MM.1S (cell line): ENCODE results near the gene MRPS18A.

Experiments
- DNase-seq: peaks from one replicate; pipeline ENCODE4 v3.0.0-alpha.2; 2015
- H2AFZ ChIP-seq: fragments of 300-600 bp; sonication (generic); 2 replicates; pipeline ENCODE4 v1.6.0; 2016; ENCODE audit warnings: antibody characterized with exemption, low read length
- H3F3A ChIP-seq: fragments of 300-600 bp; sonication (generic); 2 replicates; pipeline ENCODE4 v1.6.1; 2016; ENCODE audit warnings: mild to moderate bottlenecking, antibody characterized with exemption, low read length, moderate library complexity, mixed read lengths; ENCODE audit not compliant: insufficient read depth
- H3K27ac ChIP-seq: fragments of 300-600 bp; sonication (generic); 2 replicates; pipeline ENCODE4 v1.5.1; 2016; ENCODE audit warnings: mild to moderate bottlenecking, low read length
- H3K27me3 ChIP-seq: fragments of 300-600 bp; sonication (generic); replicated peaks from 2 replicates; pipeline ENCODE4 v1.6.0; 2016; ENCODE audit warnings: low read length; ENCODE audit not compliant: insufficient read depth
- H3K36me3 ChIP-seq: fragments of 300-600 bp; sonication (generic); replicated peaks from 2 replicates; pipeline ENCODE4 v1.6.1; 2016; ENCODE audit warnings: mild to moderate bottlenecking, low read length, mixed read lengths; ENCODE audit not compliant: insufficient read depth
- H3K4me1 ChIP-seq: fragments of 300-600 bp; sonication (generic); 2 replicates; pipeline ENCODE4 v1.6.1; 2016; ENCODE audit warnings: low read length, mixed read lengths
- H3K4me2 ChIP-seq: fragments of 300-600 bp; sonication (generic); 2 replicates; pipeline ENCODE4 v1.6.0; 2016; ENCODE audit warnings: low read depth, low read length
- H3K4me3 ChIP-seq: fragments of 300-600 bp; sonication (generic); 2 replicates; pipeline ENCODE4 v1.5.1; 2016; ENCODE audit warnings: low read length, mixed read lengths
- H3K79me2 ChIP-seq: fragments of 300-600 bp; sonication (generic); 2 replicates; pipeline ENCODE4 v1.6.1; 2016; ENCODE audit warnings: mixed run types, low read length, mixed read lengths
- H3K9ac ChIP-seq: fragments of 300-600 bp; sonication (generic); 2 replicates; pipeline ENCODE4 v1.6.1; 2016; ENCODE audit warnings: low read length, mixed read lengths
- H3K9me2 ChIP-seq: fragments of 300-600 bp; sonication (generic); replicated peaks from 2 replicates; pipeline ENCODE4 v1.6.1; 2016; ENCODE audit warnings: mild to moderate bottlenecking, low read length, mixed read lengths; ENCODE audit not compliant: insufficient read depth
- H3K9me3 ChIP-seq: fragments of 300-600 bp; sonication (generic); replicated peaks from 2 replicates; pipeline ENCODE4 v1.6.1; 2016; ENCODE audit warnings: mild to moderate bottlenecking, low read length, mixed read lengths; ENCODE audit not compliant: insufficient read depth
- H4K20me1 ChIP-seq: fragments of 300-600 bp; sonication (generic); 2 replicates; pipeline ENCODE4 v1.6.1; 2016; ENCODE audit warnings: mild to moderate bottlenecking, low read length, moderate library complexity, mixed read lengths; ENCODE audit not compliant: insufficient read depth
- EZH2 ChIP-seq: fragments of 300-600 bp; sonication (generic); optimal IDR thresholded peaks from 2 replicates; pipeline ENCODE3; 2017; ENCODE audit warnings: low read depth, mild to moderate bottlenecking, antibody characterized with exemption, low read length, mixed read lengths
- EZH2phosphoT487 ChIP-seq: fragments of 300-600 bp; sonication (generic); IDR thresholded peaks from 2 replicates; pipeline ENCODE4 v1.6.1; 2018; ENCODE audit warnings: antibody characterized with exemption, low read length
- TF ChIP-seq, protein P1 (sequence below): fragments of 300-600 bp; sonication (generic); IDR thresholded peaks from 2 replicates; pipeline ENCODE4 v1.5.1; 2016; ENCODE audit warnings: antibody characterized with exemption, low read length, mixed read lengths

The MRPS18A gene

DNA sequence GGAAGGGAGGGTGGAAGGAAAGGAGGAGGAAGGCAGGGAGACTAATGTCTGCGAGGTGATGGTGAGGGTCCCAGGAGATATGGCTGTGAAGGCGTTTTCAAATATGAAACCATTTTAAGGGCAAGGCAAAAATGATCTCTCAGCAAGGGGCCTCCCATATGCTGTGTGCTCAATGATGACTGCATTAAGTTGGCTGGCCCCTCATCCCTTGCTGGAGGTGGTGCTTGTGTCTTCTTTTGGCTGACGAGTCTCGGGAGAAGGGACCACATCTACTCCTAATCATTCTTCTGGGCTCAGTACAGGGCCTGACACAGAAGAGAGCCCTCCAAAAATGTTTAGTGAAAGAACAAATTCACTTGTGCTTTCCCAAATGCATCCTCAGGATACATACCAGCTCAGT, 23.0 kb upstream of the MRPS18A start:
- Histone ChIP-seq H3K4me1 (peaks cover 47% of the 10 kb centered on the region), H2AFZ (no peak overlapping the region), H3K79me2 (no peaks in the 10 kb centered on the region), H3K9me3 (no peaks in the 10 kb centered on the region), H4K20me1 (no peaks in the 10 kb centered on the region), H3K4me3 (no peak overlapping the region), H3K9me2 (no peaks in the 10 kb centered on the region), H3K27ac (no peak overlapping the region), H3F3A (peaks cover 32% of the 10 kb centered on the region), H3K9ac (no peak overlapping the region), H3K36me3 (no peaks in the 10 kb centered on the region), H3K4me2 (no peak overlapping the region), H3K27me3 (no peaks in the 10 kb centered on the region)
- TF ChIP-seq EZH2phosphoT487: no peak
- TF ChIP-seq, protein P1, sequence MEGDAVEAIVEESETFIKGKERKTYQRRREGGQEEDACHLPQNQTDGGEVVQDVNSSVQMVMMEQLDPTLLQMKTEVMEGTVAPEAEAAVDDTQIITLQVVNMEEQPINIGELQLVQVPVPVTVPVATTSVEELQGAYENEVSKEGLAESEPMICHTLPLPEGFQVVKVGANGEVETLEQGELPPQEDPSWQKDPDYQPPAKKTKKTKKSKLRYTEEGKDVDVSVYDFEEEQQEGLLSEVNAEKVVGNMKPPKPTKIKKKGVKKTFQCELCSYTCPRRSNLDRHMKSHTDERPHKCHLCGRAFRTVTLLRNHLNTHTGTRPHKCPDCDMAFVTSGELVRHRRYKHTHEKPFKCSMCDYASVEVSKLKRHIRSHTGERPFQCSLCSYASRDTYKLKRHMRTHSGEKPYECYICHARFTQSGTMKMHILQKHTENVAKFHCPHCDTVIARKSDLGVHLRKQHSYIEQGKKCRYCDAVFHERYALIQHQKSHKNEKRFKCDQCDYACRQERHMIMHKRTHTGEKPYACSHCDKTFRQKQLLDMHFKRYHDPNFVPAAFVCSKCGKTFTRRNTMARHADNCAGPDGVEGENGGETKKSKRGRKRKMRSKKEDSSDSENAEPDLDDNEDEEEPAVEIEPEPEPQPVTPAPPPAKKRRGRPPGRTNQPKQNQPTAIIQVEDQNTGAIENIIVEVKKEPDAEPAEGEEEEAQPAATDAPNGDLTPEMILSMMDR: no peak
- no peak for TF ChIP-seq EZH2
- DNase-seq: no peak

DNA sequence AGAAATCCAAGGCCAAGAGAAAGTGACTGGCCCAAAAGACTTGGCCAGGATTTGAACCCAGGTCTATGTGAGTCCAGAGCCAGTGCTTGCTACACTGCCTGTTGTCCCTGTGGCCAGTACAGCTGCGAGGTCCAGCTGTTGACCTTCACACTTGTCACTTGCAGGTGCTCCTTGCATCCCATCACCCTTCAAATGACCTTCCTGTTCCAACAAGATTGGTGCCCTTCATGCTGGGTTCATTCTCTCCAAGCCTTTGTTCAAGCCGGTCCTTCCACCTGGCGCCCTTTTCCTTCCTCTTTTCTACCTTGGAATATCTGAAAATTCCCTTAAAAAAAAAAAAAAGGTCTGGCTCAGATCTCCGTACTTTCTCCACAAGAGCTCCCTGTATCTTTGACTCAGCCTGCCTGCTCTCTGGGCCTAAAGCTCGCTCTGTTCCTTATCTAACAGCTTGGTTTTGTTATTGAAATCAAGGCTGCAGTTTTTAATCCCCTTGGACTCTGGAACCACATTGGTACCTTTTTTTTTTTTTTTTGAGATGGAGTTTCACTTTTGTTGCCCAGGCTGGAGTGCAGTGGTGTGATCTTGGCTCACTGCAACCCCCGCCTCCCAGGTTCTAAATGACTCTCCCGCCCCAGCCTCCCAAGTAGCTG, 22.2 kb upstream of the MRPS18A start:
- no peak overlapping the region for H3K4me3 ChIP-seq
- H3K4me2 ChIP-seq: no peak overlapping the region
- peaks cover 32% of the 10 kb centered on the region for H3F3A ChIP-seq
- no peaks in the 10 kb centered on the region for H3K79me2 ChIP-seq
- no peaks in the 10 kb centered on the region for H3K9me2 ChIP-seq
- no peak overlapping the region for H2AFZ ChIP-seq
- no peaks in the 10 kb centered on the region for H3K9me3 ChIP-seq
- H3K27ac ChIP-seq: no peak overlapping the region
- H3K9ac ChIP-seq: no peak overlapping the region
- H3K27me3 ChIP-seq: no peaks in the 10 kb centered on the region
- no peaks in the 10 kb centered on the region for H4K20me1 ChIP-seq
- H3K36me3 ChIP-seq: no peaks in the 10 kb centered on the region
- DNase-seq: no peak
- H3K4me1 ChIP-seq: peaks cover 43% of the 10 kb centered on the region
- TF ChIP-seq, protein P1: no peak
- TF ChIP-seq EZH2 (no peak), EZH2phosphoT487 (no peak)

DNA sequence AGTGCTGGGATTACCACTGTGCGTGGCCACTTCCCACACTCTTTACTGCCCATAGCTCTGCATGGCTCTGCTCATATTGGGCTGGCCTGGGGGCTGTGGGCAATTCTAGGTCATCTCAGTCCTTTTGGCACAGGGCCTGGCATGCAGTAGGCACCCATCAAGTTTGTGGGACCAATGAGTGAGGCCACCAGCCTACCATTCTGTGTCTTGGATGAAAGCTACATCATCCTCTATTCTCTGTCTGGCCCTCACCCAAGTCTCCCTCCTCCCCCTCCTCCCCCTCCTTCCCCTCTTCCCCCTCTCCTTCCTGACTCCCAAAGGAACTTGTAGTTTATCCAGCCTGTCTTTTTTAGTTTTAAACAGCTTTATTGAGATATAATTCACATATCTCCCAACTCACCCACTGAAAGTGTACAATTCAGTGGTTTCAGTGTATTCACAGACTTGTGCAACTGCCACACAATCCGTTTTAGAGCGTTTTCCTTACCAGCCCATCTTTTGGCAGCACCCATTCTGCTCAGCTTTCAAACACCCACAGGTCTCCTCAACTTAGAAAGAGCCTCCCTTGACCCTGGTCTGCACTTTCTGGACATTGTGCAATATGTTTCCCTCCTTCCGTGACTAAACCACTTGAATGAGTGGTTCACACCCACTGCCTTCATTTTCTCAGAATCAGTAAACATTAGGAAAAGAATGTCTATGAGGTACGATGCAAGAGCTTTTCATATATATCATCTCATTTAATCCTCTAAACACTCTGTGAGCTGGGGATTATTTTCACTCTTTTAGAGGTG, 21.5 kb upstream of the MRPS18A start:
- Histone ChIP-seq H3K36me3 (no peaks in the 10 kb centered on the region), H3K9me3 (no peaks in the 10 kb centered on the region), H4K20me1 (no peaks in the 10 kb centered on the region), H3K27me3 (no peaks in the 10 kb centered on the region), H3F3A (peaks cover 30% of the 10 kb centered on the region), H3K4me1 (peaks cover 35% of the 10 kb centered on the region), H3K79me2 (no peaks in the 10 kb centered on the region), H3K27ac (no peak overlapping the region), H2AFZ (no peak overlapping the region), H3K4me2 (no peak overlapping the region), H3K9me2 (no peaks in the 10 kb centered on the region), H3K9ac (no peak overlapping the region), H3K4me3 (no peak overlapping the region)
- no peak for DNase-seq
- TF ChIP-seq EZH2 (no peak), EZH2phosphoT487 (no peak)
- TF ChIP-seq, protein P1: no peak
